Activated B cell treated with CpG ODN at 0.5 μM for 24 hours (primary cell): ENCODE data around the gene AGAP1. TPM values are rescaled to one million over a fixed set of nuclear protein-coding genes. Genes with fewer than 3 reads are reported as not detected.

Source experiments
- ATAC-seq: fragments of 200-7000 bp; cut with Tn5 transposase; one replicate; pipeline ENCODE4 v1.10.0; 2021; ENCODE audit warnings: low read depth, mild to moderate bottlenecking, moderate library complexity
- CTCF ChIA-PET: fragments of 350-600 bp; sonication (Branson Sonifier 250); formaldehyde crosslinking; loops from one replicate; lab custom pipeline; 2021; ENCODE audit warnings: antibody characterized with exemption; lab: Charles Lee
- POLR2A ChIA-PET: fragments of 350-600 bp; sonication (Branson Sonifier 250); formaldehyde crosslinking; loops from one replicate; lab custom pipeline; 2021; ENCODE audit warnings: antibody characterized with exemption; lab: Charles Lee
- DNase-seq: peaks from one replicate; pipeline ENCODE4 v3.0.0; 2022
- H3K27ac Mint-ChIP-seq: one replicate; pipeline ENCODE4 v1.8.0; 2020; ENCODE audit warnings: mixed read lengths
- H3K27me3 Mint-ChIP-seq: one replicate; pipeline ENCODE4 v1.8.0; 2021; ENCODE audit warnings: mixed read lengths
- H3K36me3 Mint-ChIP-seq: one replicate; pipeline ENCODE4 v1.8.0; 2021; ENCODE audit warnings: low read depth, mixed read lengths
- H3K4me1 Mint-ChIP-seq: one replicate; pipeline ENCODE4 v1.8.0; 2021; ENCODE audit warnings: mixed read lengths
- H3K4me3 Mint-ChIP-seq: one replicate; pipeline ENCODE4 v1.8.0; 2020; ENCODE audit warnings: mild to moderate bottlenecking, mixed read lengths
- H3K9me3 Mint-ChIP-seq: one replicate; pipeline ENCODE4 v1.8.0; 2020; ENCODE audit warnings: mixed read lengths
- intact Hi-C: fragments of 100-400 bp; cut with micrococcal nuclease; formaldehyde crosslinking; loops from one replicate; pipeline ENCODE4 v1.15.1; 2024
- total RNA-seq: library from RNA; stranded (reverse); gene quantifications from 2 replicates; pipeline ENCODE4 v1.2.3, GENCODE V29; 2022
- TF ChIP-seq, protein P1 (sequence below): fragments of 200-600 bp; IDR thresholded peaks from one replicate; pipeline ENCODE4 v1.8.0; 2022; ENCODE audit warnings: antibody characterized with exemption, mild to moderate bottlenecking

AGAP1 gene
- total RNA-seq, 1 donor from 2014 or later: not detected

DNA sequence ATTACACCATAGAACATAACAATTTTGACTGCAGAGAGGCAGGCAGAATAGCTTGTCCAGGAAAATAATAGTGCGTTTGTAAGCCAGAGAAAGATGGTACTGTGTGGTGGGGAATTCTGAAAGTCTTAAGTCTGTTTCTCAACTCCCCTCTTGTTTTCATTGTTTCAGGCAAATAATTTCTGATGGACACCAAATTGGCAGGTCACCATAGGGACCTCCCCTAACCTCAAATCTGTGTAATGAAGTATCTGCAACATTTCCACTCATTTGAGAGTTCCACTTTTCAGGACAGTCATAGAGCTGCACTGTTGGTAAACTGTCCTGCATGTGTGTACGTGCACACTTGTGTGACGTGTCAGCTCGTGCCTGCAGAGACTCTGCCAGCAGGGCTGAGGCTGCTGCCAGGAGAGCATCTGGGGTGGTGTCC is 195.6 kb downstream of the AGAP1 start:
- TF ChIP-seq, protein P1, sequence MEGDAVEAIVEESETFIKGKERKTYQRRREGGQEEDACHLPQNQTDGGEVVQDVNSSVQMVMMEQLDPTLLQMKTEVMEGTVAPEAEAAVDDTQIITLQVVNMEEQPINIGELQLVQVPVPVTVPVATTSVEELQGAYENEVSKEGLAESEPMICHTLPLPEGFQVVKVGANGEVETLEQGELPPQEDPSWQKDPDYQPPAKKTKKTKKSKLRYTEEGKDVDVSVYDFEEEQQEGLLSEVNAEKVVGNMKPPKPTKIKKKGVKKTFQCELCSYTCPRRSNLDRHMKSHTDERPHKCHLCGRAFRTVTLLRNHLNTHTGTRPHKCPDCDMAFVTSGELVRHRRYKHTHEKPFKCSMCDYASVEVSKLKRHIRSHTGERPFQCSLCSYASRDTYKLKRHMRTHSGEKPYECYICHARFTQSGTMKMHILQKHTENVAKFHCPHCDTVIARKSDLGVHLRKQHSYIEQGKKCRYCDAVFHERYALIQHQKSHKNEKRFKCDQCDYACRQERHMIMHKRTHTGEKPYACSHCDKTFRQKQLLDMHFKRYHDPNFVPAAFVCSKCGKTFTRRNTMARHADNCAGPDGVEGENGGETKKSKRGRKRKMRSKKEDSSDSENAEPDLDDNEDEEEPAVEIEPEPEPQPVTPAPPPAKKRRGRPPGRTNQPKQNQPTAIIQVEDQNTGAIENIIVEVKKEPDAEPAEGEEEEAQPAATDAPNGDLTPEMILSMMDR: no peak
- no peaks in the 10 kb centered on the region for H3K9me3 Mint-ChIP-seq
- H3K4me1 Mint-ChIP-seq: no peaks in the 10 kb centered on the region
- intact Hi-C loops: no loop called here
- DNase-seq (no peak), ATAC-seq (no peak)
- peaks cover 8% of the 10 kb centered on the region for H3K27me3 Mint-ChIP-seq
- no peaks in the 10 kb centered on the region for H3K36me3 Mint-ChIP-seq
- H3K27ac Mint-ChIP-seq: no peak overlapping the region
- no peak overlapping the region for H3K4me3 Mint-ChIP-seq
- CTCF ChIA-PET: no interaction called here
- POLR2A ChIA-PET: no interaction called here

DNA sequence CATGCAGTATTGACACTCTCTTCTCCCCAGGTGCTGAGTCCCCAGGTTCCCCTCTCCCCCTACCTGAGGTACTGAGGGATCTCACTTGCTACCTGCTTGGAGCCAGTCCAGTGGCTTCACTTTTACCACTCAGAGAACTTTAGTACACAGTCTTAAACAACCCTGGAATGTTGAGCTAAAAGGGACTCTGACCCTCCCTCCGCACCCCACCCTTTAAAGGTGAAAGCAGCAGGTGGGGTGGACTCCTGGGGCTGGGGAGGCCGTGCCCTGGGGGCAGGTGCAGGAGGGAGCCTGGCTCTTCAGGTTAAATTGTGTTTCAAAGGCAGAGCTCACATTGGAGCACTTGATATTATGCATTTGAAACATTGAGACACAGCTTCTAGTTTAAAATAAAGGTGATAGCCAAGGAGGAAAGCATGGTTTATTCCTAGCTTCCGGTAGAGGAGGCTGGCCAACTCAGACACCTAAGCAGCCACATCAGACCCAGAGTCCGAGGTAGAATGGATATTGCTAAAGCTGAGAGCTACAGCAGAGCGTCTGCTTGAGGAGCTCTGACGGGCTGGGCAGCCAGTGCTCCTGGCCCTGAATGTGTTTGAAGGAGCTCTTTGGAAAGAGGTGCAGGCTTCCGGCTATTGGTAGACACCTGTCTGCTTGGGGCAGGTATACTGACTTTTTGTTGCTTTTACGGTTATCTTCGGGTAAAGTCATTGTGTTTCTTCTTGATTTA is 196.4 kb downstream of the AGAP1 start:
- H3K27me3 Mint-ChIP-seq: peaks cover 8% of the 10 kb centered on the region
- intact Hi-C loops: no loop called here
- POLR2A ChIA-PET: no interaction called here
- ATAC-seq (no peak), DNase-seq (no peak)
- H3K9me3 Mint-ChIP-seq: no peaks in the 10 kb centered on the region
- CTCF ChIA-PET: no interaction called here
- H3K27ac Mint-ChIP-seq: no peak overlapping the region
- TF ChIP-seq, protein P1: no peak
- no peaks in the 10 kb centered on the region for H3K36me3 Mint-ChIP-seq
- no peaks in the 10 kb centered on the region for H3K4me1 Mint-ChIP-seq
- H3K4me3 Mint-ChIP-seq: no peak overlapping the region

DNA sequence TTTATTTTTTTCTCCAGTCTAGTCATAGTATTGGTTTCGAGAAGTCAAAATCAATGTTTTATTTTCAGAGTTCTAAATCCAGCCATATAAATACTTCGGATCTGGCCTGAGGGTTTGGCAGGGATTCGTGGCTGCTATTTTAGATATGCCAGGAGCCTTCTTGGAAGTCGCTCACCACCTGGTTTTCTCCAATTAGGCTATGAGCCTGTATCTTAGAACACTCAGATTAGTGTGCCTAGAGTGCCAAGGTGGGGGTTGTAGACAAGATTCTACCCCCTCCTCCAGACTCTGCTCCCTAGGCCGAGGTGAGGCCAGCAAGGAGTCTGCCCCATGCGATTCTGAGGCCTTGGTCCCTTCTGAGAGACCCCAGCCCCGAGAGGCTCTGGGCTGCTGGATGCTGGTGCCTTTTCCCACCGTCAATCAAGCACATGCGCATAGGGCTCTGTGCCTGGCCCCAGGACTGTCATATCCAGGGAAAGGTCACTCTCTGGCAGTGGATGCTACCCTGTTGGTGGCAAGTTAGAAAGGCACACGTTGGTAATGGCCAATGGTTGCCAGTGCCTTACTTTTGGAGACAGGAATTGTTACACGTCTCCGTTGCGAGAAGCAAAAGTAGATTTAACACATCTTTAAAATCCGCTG is 197.1 kb downstream of the AGAP1 start:
- Mint-ChIP-seq H3K27me3 (peaks cover 6% of the 10 kb centered on the region), H3K4me3 (no peak overlapping the region), H3K9me3 (no peaks in the 10 kb centered on the region), H3K27ac (no peak overlapping the region), H3K36me3 (no peaks in the 10 kb centered on the region), H3K4me1 (no peaks in the 10 kb centered on the region)
- ATAC-seq (no peak), DNase-seq (no peak)
- TF ChIP-seq, protein P1: no peak
- intact Hi-C loops: no loop called here
- CTCF ChIA-PET: no interaction called here
- POLR2A ChIA-PET: no interaction called here

DNA sequence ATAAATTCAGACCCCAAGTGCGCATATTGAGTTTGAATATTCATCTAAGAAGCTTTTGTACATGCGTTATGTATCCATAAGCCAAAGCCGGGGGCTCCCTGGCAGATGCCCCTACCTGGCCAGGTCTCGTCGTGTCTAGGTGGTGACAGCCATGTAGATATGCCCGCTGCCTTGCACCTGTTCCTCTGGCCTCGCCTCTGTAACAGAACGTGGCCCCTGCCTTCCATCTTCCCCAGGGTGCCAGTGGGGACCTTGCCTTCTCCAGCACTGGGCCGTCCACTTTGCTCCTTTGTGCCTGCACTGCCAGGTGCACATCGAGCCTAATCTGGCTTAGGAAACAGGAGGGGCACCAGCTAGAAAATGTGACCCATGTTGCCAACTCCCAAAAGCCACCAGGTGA is 198.2 kb downstream of the AGAP1 start:
- Mint-ChIP-seq H3K36me3 (no peaks in the 10 kb centered on the region), H3K4me1 (no peaks in the 10 kb centered on the region), H3K4me3 (no peak overlapping the region), H3K27ac (no peak overlapping the region), H3K9me3 (no peaks in the 10 kb centered on the region), H3K27me3 (peaks cover 6% of the 10 kb centered on the region)
- POLR2A ChIA-PET: no interaction called here
- ATAC-seq (no peak), DNase-seq (no peak)
- CTCF ChIA-PET: no interaction called here
- TF ChIP-seq, protein P1: no peak
- intact Hi-C loops: no loop called here

DNA sequence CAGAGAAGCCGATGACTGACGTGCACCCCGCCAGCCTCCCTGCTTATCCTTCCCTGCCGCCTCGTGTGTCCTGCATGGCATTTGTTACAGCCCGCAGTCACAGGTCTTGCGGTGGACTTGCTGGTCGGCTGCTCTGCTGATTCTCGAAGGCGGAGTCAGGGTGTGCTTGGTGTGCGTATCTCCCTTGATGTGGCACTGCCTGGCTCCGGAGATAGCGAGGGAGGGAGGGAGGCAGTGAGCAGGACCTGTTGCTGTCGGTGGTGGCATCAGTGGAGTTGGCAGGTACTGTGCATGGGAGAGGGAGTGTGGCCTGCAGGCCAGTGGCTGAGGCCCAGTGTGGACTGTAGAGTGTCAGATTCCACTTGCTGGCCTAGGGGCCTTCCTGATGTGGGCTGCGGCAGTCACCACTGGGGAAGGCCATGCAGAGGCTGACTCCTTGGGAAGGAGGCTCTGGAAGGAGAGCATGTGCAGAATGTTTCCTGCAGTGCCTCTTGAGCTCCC is 198.9 kb downstream of the AGAP1 start:
- DNase-seq (no peak), ATAC-seq (no peak)
- H3K36me3 Mint-ChIP-seq: no peaks in the 10 kb centered on the region
- H3K4me1 Mint-ChIP-seq: no peaks in the 10 kb centered on the region
- no peak overlapping the region for H3K27ac Mint-ChIP-seq
- H3K4me3 Mint-ChIP-seq: no peak overlapping the region
- ChIA-PET CTCF (no interaction called here), POLR2A (interaction anchor here (0.5 kb wide), 1 partner anchor 1413 kb away, joined by 4 read pairs; no protein-coding TSS in a partner anchor)
- H3K9me3 Mint-ChIP-seq: no peaks in the 10 kb centered on the region
- intact Hi-C loops: no loop called here
- peaks cover 6% of the 10 kb centered on the region for H3K27me3 Mint-ChIP-seq
- TF ChIP-seq, protein P1: no peak
